H1 (cell line): ENCODE measurements around the gene SPOP. TPM values are rescaled to one million over a fixed set of nuclear protein-coding genes. Genes with fewer than 3 reads are reported as not detected.

Experiments
- BACH1 ChIP-seq: IDR thresholded peaks from 2 replicates; pipeline ENCODE4 v1.6.1; 2012; ENCODE audit warnings: low read length, improper control_type of control experiment
- CHD2 ChIP-seq: IDR thresholded peaks from 2 replicates; pipeline ENCODE4 v1.6.1; 2012; ENCODE audit warnings: low read length, improper control_type of control experiment
- CHD7 ChIP-seq: fragments of 300-600 bp; sonication (generic); IDR thresholded peaks from 2 replicates; pipeline ENCODE4 v1.7.1; 2012; ENCODE audit warnings: low read length, moderate library complexity, mild to moderate bottlenecking, inconsistent platforms; ENCODE audit not compliant: insufficient replicate concordance
- CREB1 ChIP-seq: IDR thresholded peaks from 2 replicates; pipeline ENCODE4 v1.6.1; 2012; ENCODE audit warnings: inconsistent platforms
- FOSL1 ChIP-seq: IDR thresholded peaks from 2 replicates; pipeline ENCODE4 v1.6.1; 2011; ENCODE audit warnings: mild to moderate bottlenecking, low read depth, low read length, moderate library complexity; ENCODE audit not compliant: insufficient read depth
- GABPA ChIP-seq: IDR thresholded peaks from 2 replicates; pipeline ENCODE4 v1.6.1; 2011; ENCODE audit warnings: mild to moderate bottlenecking, low read length, moderate library complexity, borderline replicate concordance; ENCODE audit not compliant: insufficient read depth
- GTF2F1 ChIP-seq: IDR thresholded peaks from 2 replicates; pipeline ENCODE4 v1.6.1; 2012; ENCODE audit warnings: low read depth, low read length, improper control_type of control experiment, borderline replicate concordance
- NRF1 ChIP-seq: IDR thresholded peaks from 2 replicates; pipeline ENCODE4 v1.6.1; 2011; ENCODE audit warnings: mild to moderate bottlenecking, low read depth, low read length, improper control_type of control experiment
- PHF8 ChIP-seq: fragments of 200-600 bp; sonication (generic); conservative IDR thresholded peaks from 2 replicates; pipeline ENCODE4 v1.7.1; 2012; ENCODE audit warnings: low read depth, mild to moderate bottlenecking, inconsistent platforms, low read length, moderate library complexity
- SP4 ChIP-seq: IDR thresholded peaks from 2 replicates; pipeline ENCODE4 v1.6.1; 2012; ENCODE audit warnings: low read length, inconsistent platforms
- TAF7 ChIP-seq: optimal IDR thresholded peaks from 2 replicates; pipeline ENCODE3; 2011; ENCODE audit warnings: low read depth, mild to moderate bottlenecking, inconsistent platforms, low read length, moderate library complexity, borderline replicate concordance
- YY1 ChIP-seq: IDR thresholded peaks from 2 replicates; pipeline ENCODE4 v1.6.1; 2011; ENCODE audit warnings: low read depth, mild to moderate bottlenecking, low read length
- polyA plus RNA-seq, 7 experiments: library from polyadenylated mRNA; depleted of rRNA in 3 of 7; stranded (reverse) in 5 of 7; unstranded in 2 of 7; fragments of >200 nt in 5 of 7; fragments of 200-250 nt in 2 of 7; gene quantifications; 1 replicate in 5 of 7; 2 replicates in 1 of 7; 4 replicates in 1 of 7; pipeline versions ENCODE4 v1.2.1 to v1.2.3, GENCODE V29; 2011 to 2013; ENCODE audit warnings: missing spikeins in 2 of 7, mixed read lengths in 2 of 7
- total RNA-seq: library from RNA; stranded (reverse); fragmentation: NEBNext Ultra II Directional; extraction: Animal tissue kit (Norgen Biotek cat#: 25700); gene quantifications from 2 replicates; pipeline ENCODE4 v1.2.1, GENCODE V29; 2021

The SPOP gene
- total and polyA plus RNA-seq, 2 of the 8 experiments (the other 6 are each of a cell fraction or from before 2014, with no cell fraction given), result 13.3 to 25.6 TPM

- TF ChIP-seq CHD7 (no peak), TAF7 (no peak), SP4 (no peak), YY1 (no peak), GTF2F1 (no peak), FOSL1 (no peak), PHF8 (no peak), GABPA (no peak), CHD2 (no peak), CREB1 (no peak), NRF1 (no peak), BACH1 (no peak)
Measured at GRCh38 chr17:49716668-49717364, 38.9 kb upstream of the SPOP start (continued).
